ENCODE results near the gene A4GALT.

DNA sequence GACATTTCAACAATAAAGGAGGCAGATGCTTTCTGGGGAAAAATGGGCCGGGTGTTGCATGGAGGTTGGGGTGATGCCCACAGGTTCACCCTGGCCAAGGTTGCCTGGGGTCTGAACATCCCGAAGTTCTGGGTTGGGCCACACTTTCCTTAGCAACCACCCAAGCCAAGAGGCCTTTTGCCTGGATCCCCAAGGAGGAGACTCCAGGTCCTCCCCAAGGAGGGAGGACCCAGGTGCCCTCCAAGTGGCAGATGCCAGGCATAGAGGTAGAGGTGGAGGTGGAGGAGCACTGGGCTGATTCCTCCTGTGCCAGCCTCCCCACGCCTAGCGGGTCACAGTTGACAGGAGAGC, 72.7 kb downstream of the A4GALT start:
- TF ChIP-seq, protein P1, sequence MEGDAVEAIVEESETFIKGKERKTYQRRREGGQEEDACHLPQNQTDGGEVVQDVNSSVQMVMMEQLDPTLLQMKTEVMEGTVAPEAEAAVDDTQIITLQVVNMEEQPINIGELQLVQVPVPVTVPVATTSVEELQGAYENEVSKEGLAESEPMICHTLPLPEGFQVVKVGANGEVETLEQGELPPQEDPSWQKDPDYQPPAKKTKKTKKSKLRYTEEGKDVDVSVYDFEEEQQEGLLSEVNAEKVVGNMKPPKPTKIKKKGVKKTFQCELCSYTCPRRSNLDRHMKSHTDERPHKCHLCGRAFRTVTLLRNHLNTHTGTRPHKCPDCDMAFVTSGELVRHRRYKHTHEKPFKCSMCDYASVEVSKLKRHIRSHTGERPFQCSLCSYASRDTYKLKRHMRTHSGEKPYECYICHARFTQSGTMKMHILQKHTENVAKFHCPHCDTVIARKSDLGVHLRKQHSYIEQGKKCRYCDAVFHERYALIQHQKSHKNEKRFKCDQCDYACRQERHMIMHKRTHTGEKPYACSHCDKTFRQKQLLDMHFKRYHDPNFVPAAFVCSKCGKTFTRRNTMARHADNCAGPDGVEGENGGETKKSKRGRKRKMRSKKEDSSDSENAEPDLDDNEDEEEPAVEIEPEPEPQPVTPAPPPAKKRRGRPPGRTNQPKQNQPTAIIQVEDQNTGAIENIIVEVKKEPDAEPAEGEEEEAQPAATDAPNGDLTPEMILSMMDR (IDR thresholded peaks at IDR 0.05; ENCODE audit: insufficient read depth, low read length, poor library complexity, severe bottlenecking): no peak
- no peak for TF ChIP-seq EZH2phosphoT487 (conservative IDR thresholded peaks at IDR 0.05; ENCODE audit: low read length)
